Measurements from ENCODE around the gene HIVEP3. TPM values are rescaled to one million over a fixed set of nuclear protein-coding genes. Genes with fewer than 3 reads are reported as not detected.

Gene HIVEP3
- total and polyA plus RNA-seq, 4 donors, result 7.0 to 14.7 (median 8.8) TPM

DNA sequence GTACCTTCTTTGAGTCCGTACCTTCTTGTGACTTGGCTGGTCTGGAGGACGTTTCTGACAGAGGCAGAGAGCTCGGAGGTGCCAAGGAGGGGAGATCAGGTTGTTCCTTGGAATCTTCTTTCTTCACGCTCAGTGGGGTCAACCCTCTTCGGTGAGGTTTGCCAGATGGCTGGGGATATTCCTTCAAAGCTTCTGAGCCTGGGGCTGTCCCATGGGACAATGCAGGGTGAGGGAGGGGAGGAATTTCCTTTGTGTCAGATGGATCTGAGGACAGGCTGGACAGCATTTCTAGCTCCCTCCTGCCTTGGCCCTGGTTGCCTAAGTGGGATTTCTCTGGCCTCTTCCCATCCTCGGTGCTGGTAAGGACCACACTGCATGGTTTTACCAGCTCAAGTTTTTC, 338.7 kb downstream of the HIVEP3 start:
- Histone ChIP-seq H3K4me3 (no peak overlapping the region), H3K4me1 (ENCODE audit: control insufficient read depth in 5 of 5, insufficient read depth in 5 of 5, low read length in 5 of 5) (peaks cover 0 to 2% (median 0%) of the 10 kb centered on the region in 5 donors), H3K9ac (ENCODE audit: insufficient read depth in 1 of 2, low read length in 2 of 2) (no peak overlapping the region), H3K9me3 (ENCODE audit: control insufficient read depth in 4 of 4, insufficient read depth in 3 of 4, low read length in 3 of 4) (no peaks in the 10 kb centered on the region), H3K27me3 (ENCODE audit: control insufficient read depth in 3 of 3, insufficient read depth in 3 of 3, low read length in 2 of 3) (no peaks in the 10 kb centered on the region), H3K36me3 (ENCODE audit: control insufficient read depth in 4 of 4, insufficient read depth in 4 of 4, low read length in 4 of 4) (peaks cover 0 to 9% (median 0%) of the 10 kb centered on the region in 4 donors), H3K27ac (ENCODE audit: low read depth in 1 of 2, low read length in 1 of 2) (no peak overlapping the region)
- WGBS, 2 donors, result 93 to 94% methylated on average over 6 of the region's 6 CpGs
- ATAC-seq (ENCODE audit: insufficient read depth, low FRiP score) (no peak), DNase-seq (no peak)
- TF ChIP-seq, protein P1, sequence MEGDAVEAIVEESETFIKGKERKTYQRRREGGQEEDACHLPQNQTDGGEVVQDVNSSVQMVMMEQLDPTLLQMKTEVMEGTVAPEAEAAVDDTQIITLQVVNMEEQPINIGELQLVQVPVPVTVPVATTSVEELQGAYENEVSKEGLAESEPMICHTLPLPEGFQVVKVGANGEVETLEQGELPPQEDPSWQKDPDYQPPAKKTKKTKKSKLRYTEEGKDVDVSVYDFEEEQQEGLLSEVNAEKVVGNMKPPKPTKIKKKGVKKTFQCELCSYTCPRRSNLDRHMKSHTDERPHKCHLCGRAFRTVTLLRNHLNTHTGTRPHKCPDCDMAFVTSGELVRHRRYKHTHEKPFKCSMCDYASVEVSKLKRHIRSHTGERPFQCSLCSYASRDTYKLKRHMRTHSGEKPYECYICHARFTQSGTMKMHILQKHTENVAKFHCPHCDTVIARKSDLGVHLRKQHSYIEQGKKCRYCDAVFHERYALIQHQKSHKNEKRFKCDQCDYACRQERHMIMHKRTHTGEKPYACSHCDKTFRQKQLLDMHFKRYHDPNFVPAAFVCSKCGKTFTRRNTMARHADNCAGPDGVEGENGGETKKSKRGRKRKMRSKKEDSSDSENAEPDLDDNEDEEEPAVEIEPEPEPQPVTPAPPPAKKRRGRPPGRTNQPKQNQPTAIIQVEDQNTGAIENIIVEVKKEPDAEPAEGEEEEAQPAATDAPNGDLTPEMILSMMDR (IDR thresholded peaks at IDR 0.05; ENCODE audit: control extremely low read depth, extremely low read depth), result no peak

DNA sequence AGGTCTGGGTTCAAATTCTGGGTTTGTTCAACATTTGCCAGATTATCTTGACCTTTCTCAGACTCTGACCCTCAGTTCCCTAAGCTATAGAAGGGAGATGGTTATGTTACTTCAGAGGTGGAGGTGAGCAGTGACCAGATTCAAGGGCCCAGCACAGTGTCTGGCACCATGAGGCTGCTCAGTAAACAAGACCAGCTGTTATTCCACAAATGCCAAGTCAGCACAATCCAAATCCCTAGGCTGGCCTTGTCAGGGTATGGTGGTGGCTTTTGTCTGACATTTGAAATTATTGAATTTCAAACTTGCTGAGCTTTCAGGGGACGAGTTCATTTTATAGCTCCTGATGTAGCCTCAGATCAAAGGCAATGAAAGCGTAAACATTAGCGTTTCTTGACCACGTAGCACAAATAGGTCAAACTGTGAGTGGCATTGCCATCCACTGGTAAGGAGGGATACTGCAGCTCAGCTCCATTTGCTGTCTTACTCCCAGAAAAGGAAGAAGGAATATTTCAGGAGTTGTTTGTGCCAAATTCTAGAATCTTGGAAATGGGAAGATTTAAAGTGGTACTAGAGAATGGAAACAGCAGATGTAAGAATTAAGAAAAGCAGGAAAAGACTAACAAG, 339.9 kb downstream of the HIVEP3 start:
- 62 to 75% methylated on average over 4 of the region's 4 CpGs for WGBS, 2 donors
- no peak overlapping the region for H3K9ac ChIP-seq (ENCODE audit: insufficient read depth in 1 of 2, low read length in 2 of 2)

DNA sequence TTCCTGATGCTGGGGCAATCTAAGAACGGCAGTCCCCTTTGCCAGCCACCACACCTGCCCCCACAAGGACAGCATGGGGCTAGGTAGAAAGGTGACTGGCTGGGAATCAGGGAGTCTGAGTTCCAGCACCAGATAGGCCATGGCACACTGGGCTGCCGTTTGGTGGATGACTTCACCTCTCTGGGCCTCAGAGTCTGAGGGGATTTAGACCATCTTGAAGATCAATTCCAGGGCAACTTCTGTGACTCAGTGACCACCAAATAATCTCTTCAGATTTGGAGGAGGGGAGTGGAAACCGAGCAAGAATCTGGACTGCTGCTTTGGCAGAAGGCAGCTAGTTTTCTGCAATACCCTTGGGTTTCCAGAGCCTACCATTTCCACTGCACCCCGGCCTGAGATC, 342.1 kb downstream of the HIVEP3 start:
- H3K4me3 ChIP-seq, result no peak overlapping the region
- H3K27me3 ChIP-seq (ENCODE audit: control insufficient read depth in 3 of 3, insufficient read depth in 3 of 3, low read length in 2 of 3), result peaks cover 0 to 3% (median 0%) of the 10 kb centered on the region in 3 donors
- H3K27ac ChIP-seq (ENCODE audit: low read depth in 1 of 2, low read length in 1 of 2), result no peak overlapping the region
- H3K9me3 ChIP-seq (ENCODE audit: control insufficient read depth in 4 of 4, insufficient read depth in 3 of 4, low read length in 3 of 4), result no peaks in the 10 kb centered on the region
- H3K36me3 ChIP-seq (ENCODE audit: control insufficient read depth in 4 of 4, insufficient read depth in 4 of 4, low read length in 4 of 4), result peaks cover 0 to 3% (median 0%) of the 10 kb centered on the region in 4 donors
- no peak for DNase-seq
- ATAC-seq (ENCODE audit: insufficient read depth, low FRiP score), result no peak
- 65 to 68% methylated on average over 4 of the region's 4 CpGs for WGBS, 2 donors
- H3K4me1 ChIP-seq (ENCODE audit: control insufficient read depth in 5 of 5, insufficient read depth in 5 of 5, low read length in 5 of 5), result peaks cover 0 to 7% (median 5%) of the 10 kb centered on the region in 5 donors
- TF ChIP-seq, protein P1 (IDR thresholded peaks at IDR 0.05; ENCODE audit: control extremely low read depth, extremely low read depth), result no peak
- no peak overlapping the region for H3K9ac ChIP-seq (ENCODE audit: insufficient read depth in 1 of 2, low read length in 2 of 2)

More for the DNA sequence above, 339.9 kb downstream of the HIVEP3 start:
- H3K27ac ChIP-seq (ENCODE audit: low read depth in 1 of 2, low read length in 1 of 2), result no peak overlapping the region
- no peak overlapping the region for H3K4me3 ChIP-seq
- no peaks in the 10 kb centered on the region for H3K27me3 ChIP-seq (ENCODE audit: control insufficient read depth in 3 of 3, insufficient read depth in 3 of 3, low read length in 2 of 3)
- TF ChIP-seq, protein P1 (IDR thresholded peaks at IDR 0.05; ENCODE audit: control extremely low read depth, extremely low read depth), result peak; percentile 26
- H3K4me1 ChIP-seq (ENCODE audit: control insufficient read depth in 5 of 5, insufficient read depth in 5 of 5, low read length in 5 of 5), result peaks cover 0 to 7% (median 0%) of the 10 kb centered on the region in 5 donors
- H3K9me3 ChIP-seq (ENCODE audit: control insufficient read depth in 4 of 4, insufficient read depth in 3 of 4, low read length in 3 of 4), result no peaks in the 10 kb centered on the region
- H3K36me3 ChIP-seq (ENCODE audit: control insufficient read depth in 4 of 4, insufficient read depth in 4 of 4, low read length in 4 of 4), result peaks cover 0 to 2% (median 0%) of the 10 kb centered on the region in 4 donors
- no peak for ATAC-seq (ENCODE audit: insufficient read depth, low FRiP score)
- DNase-seq, result peak in 2 of 3 donors; percentile 29 to 43
